GM21786 (cell line): ENCODE results near the gene MR1.

Experiments used
- ATAC-seq: cut with Tn5 transposase; IDR thresholded peaks from one replicate; pipeline ENCODE4 v1.9.1; 2021; ENCODE audit not compliant: unreplicated experiment

The MR1 gene

DNA sequence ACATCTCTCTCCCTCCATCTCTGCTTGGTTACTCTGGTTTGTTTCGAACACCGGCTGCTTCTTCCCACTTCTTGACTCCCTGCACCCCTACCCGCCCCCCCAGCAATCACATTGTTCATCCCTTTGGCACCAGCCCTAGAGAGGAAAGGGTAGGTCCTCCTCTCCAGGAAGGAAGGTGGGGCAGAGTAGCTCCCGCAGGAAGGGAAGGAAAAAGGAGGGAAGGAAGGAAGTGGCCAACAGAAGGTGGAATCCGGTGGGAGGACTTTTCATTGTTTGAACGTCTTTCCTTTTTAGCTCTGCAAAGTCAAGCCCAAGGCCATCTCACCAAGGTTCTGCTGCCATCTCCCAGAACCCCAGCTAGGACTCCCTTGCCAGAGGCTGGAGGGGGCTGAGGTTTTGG is 72.7 kb downstream of the MR1 start:
- ATAC-seq, result no peak

DNA sequence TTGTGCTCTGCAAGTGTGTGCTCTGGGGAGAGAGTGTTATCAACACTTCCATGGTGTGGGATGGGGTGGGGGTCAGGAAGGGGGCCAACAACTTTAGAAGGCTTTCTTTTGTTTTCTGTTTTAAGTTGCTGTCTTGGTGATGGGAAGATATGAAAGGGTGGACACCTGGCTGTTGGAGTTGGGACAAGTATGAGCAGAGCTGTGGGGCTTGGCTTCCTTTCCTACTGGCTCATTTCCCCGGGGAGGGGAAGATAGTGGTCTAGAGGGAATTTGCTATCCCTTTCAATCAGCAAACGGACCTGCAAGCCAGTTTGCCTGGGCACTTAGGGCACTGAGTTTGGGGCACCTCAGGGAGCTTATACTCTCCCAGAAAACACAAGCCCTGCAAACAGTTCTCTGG is 73.9 kb downstream of the MR1 start:
- no peak for ATAC-seq

DNA sequence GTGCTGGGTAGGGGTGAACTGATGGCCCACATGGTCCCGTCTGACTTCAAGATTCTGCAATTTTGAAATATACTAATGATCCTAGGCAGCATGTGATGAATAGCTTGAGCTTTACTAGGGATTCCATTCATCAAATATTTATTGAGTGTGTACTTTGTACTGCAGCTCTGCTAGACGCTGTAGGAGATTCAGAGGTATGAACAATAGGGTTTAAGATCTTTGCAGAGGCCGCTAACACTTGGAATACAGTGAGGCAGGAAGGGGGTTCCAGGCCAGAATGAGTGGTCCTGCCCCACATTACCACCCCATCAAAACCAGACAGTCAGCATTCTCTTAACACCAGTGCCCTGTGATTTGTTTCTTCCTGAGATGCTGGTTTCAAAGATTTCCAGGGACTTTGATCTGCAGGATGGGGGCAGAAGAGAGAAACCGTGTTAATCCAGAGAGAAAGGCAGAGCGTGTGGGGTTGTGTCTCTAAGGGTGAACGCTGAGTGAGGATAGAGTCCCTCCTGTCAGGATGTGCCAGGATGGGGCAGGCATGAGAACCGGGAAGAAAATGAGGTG is 74.6 kb downstream of the MR1 start:
- ATAC-seq, result no peak

DNA sequence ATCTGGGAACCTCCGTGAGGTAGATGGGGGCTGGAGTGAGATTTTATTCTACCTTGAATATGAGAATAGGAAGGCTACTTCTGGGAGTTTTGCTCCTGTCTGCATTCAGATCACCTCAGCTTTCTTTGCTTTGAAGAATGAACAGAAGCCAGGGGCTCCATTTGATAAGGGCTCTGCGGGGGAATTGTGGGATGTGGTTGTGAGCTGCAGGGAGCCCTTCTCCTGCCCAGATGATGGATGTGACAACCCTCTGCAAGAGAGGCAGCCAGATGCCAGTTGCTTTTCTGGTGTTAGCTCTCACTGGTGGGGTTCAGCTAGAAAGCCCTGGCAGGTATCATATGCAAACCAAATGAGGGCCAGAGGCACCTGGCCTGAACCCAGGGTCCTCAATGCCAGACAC is 76.2 kb downstream of the MR1 start:
- no peak for ATAC-seq
